Adipocyte (in vitro differentiated cells): ENCODE measurements around the gene FKBP5.
A peak's percentile ranks its signal among the peaks of the same experiment; 100 is the strongest.

ENCODE experiments used
- DNase-seq: peaks from one replicate; pipeline ENCODE4 v3.0.0-alpha.2; 2015; ENCODE audit warnings: low read depth
- H3K27me3 ChIP-seq: replicated peaks from 2 replicates; pipeline ENCODE4 v1.7.0; 2013; ENCODE audit warnings: mild to moderate bottlenecking, low read length, moderate library complexity; ENCODE audit not compliant: control insufficient read depth, insufficient read depth
- H3K36me3 ChIP-seq: 2 replicates; pipeline ENCODE4 v1.7.0; 2013; ENCODE audit warnings: low read length, mild to moderate bottlenecking, moderate library complexity; ENCODE audit not compliant: control insufficient read depth, insufficient read depth, severe bottlenecking
- H3K4me1 ChIP-seq: 2 replicates; pipeline ENCODE4 v1.7.0; 2013; ENCODE audit warnings: mild to moderate bottlenecking, low read length, moderate library complexity; ENCODE audit not compliant: control insufficient read depth, insufficient read depth
- H3K4me3 ChIP-seq: 2 replicates; pipeline ENCODE4 v1.7.0; 2013; ENCODE audit warnings: mild to moderate bottlenecking, low read length, moderate library complexity
- H3K9ac ChIP-seq: 2 replicates; pipeline ENCODE4 v1.7.0; 2013; ENCODE audit warnings: mild to moderate bottlenecking, low read length, moderate library complexity
- H3K9me3 ChIP-seq: 2 replicates; pipeline ENCODE4 v1.7.0; 2013; ENCODE audit warnings: mild to moderate bottlenecking, low read length, moderate library complexity; ENCODE audit not compliant: control insufficient read depth

FKBP5 gene

GRCh38 chr6:35629876-35630378, 58.8 kb downstream of the FKBP5 start:
- H3K9me3 ChIP-seq, result no peaks in the 10 kb centered on the region
- peaks cover 88% of the 10 kb centered on the region for H3K36me3 ChIP-seq
- no peaks in the 10 kb centered on the region for H3K27me3 ChIP-seq
- H3K4me1 ChIP-seq, result peaks cover 27% of the 10 kb centered on the region
- DNase-seq, result no peak
- H3K4me3 ChIP-seq, result no peak overlapping the region
- H3K9ac ChIP-seq, result no peak overlapping the region

GRCh38 chr6:35626401-35626800, 62.3 kb downstream of the FKBP5 start:
- H3K4me1 ChIP-seq, result peaks cover 37% of the 10 kb centered on the region
- H3K9ac ChIP-seq, result no peak overlapping the region
- no peak overlapping the region for H3K4me3 ChIP-seq
- no peaks in the 10 kb centered on the region for H3K9me3 ChIP-seq
- no peak for DNase-seq
- no peaks in the 10 kb centered on the region for H3K27me3 ChIP-seq
- peaks cover 86% of the 10 kb centered on the region for H3K36me3 ChIP-seq

- H3K27me3 ChIP-seq, result no peaks in the 10 kb centered on the region
- no peak overlapping the region for H3K4me3 ChIP-seq
- H3K4me1 ChIP-seq, result peaks cover 46% of the 10 kb centered on the region
- no peak for DNase-seq
- peak overlapping the region; percentile 71 for H3K9ac ChIP-seq
- peaks cover 85% of the 10 kb centered on the region for H3K36me3 ChIP-seq
- H3K9me3 ChIP-seq, result no peaks in the 10 kb centered on the region
Measured at GRCh38 chr6:35624341-35625070, 64.2 kb downstream of the FKBP5 start.

GRCh38 chr6:35622283-35622682, 66.4 kb downstream of the FKBP5 start:
- Histone ChIP-seq H3K27me3 (no peaks in the 10 kb centered on the region), H3K9me3 (no peaks in the 10 kb centered on the region), H3K4me1 (peaks cover 41% of the 10 kb centered on the region), H3K4me3 (no peak overlapping the region), H3K36me3 (peaks cover 87% of the 10 kb centered on the region), H3K9ac (peak overlapping the region; percentile 14)
- no peak for DNase-seq

- Histone ChIP-seq H3K36me3 (peaks cover 92% of the 10 kb centered on the region), H3K4me1 (peaks cover 36% of the 10 kb centered on the region), H3K9ac (peak overlapping the region; percentile 57), H3K27me3 (no peaks in the 10 kb centered on the region), H3K9me3 (no peaks in the 10 kb centered on the region), H3K4me3 (peak overlapping the region; percentile 35)
- DNase-seq, result peak; percentile 65
Measured at GRCh38 chr6:35620706-35621105, 68.0 kb downstream of the FKBP5 start.

GRCh38 chr6:35613762-35614161, 75.0 kb downstream of the FKBP5 start:
- no peaks in the 10 kb centered on the region for H3K9me3 ChIP-seq
- peaks cover 95% of the 10 kb centered on the region for H3K36me3 ChIP-seq
- H3K4me3 ChIP-seq, result no peak overlapping the region

GRCh38 chr6:35611240-35611639, 77.5 kb downstream of the FKBP5 start:
- Histone ChIP-seq H3K9me3 (no peaks in the 10 kb centered on the region), H3K36me3 (peaks cover 93% of the 10 kb centered on the region), H3K9ac (peak overlapping the region; percentile 47), H3K4me1 (peaks cover 24% of the 10 kb centered on the region), H3K27me3 (no peaks in the 10 kb centered on the region), H3K4me3 (no peak overlapping the region)
- DNase-seq, result peak; percentile 32

More at GRCh38 chr6:35613762-35614161, 75.0 kb downstream of the FKBP5 start:
- H3K27me3 ChIP-seq, result no peaks in the 10 kb centered on the region
- peaks cover 21% of the 10 kb centered on the region for H3K4me1 ChIP-seq
- no peak for DNase-seq
- H3K9ac ChIP-seq, result peak overlapping the region; percentile 14

GRCh38 chr6:35610830-35611229, 77.9 kb downstream of the FKBP5 start:
- H3K4me3 ChIP-seq, result no peak overlapping the region
- no peaks in the 10 kb centered on the region for H3K27me3 ChIP-seq
- H3K36me3 ChIP-seq, result peaks cover 92% of the 10 kb centered on the region
- peaks cover 26% of the 10 kb centered on the region for H3K4me1 ChIP-seq
- H3K9me3 ChIP-seq, result no peaks in the 10 kb centered on the region
- H3K9ac ChIP-seq, result peak overlapping the region; percentile 24
- no peak for DNase-seq

- H3K9me3 ChIP-seq, result no peaks in the 10 kb centered on the region
- H3K27me3 ChIP-seq, result no peaks in the 10 kb centered on the region
Measured at GRCh38 chr6:35609588-35609987, 79.1 kb downstream of the FKBP5 start.

GRCh38 chr6:35607517-35608233, 81.0 kb downstream of the FKBP5 start:
- no peak overlapping the region for H3K9ac ChIP-seq
- H3K4me3 ChIP-seq, result no peak overlapping the region
- H3K36me3 ChIP-seq, result peaks cover 74% of the 10 kb centered on the region
- no peak for DNase-seq
- peaks cover 50% of the 10 kb centered on the region for H3K4me1 ChIP-seq
- H3K27me3 ChIP-seq, result no peaks in the 10 kb centered on the region
- H3K9me3 ChIP-seq, result no peaks in the 10 kb centered on the region

More at GRCh38 chr6:35609588-35609987, 79.1 kb downstream of the FKBP5 start:
- Histone ChIP-seq H3K4me1 (peaks cover 31% of the 10 kb centered on the region), H3K36me3 (peaks cover 85% of the 10 kb centered on the region), H3K9ac (no peak overlapping the region), H3K4me3 (no peak overlapping the region)
- no peak for DNase-seq

- H3K4me3 ChIP-seq, result peak overlapping the region; percentile 2
- H3K9ac ChIP-seq, result peak overlapping the region; percentile 81
- no peak for DNase-seq
- H3K27me3 ChIP-seq, result no peaks in the 10 kb centered on the region
- peaks cover 54% of the 10 kb centered on the region for H3K36me3 ChIP-seq
- H3K9me3 ChIP-seq, result no peaks in the 10 kb centered on the region
- peaks cover 56% of the 10 kb centered on the region for H3K4me1 ChIP-seq
Measured at GRCh38 chr6:35605600-35605999, 83.1 kb downstream of the FKBP5 start.
